Smooth muscle cell (in vitro differentiated cells): ENCODE data around the gene EPHB1. TPM values are rescaled to one million over a fixed set of nuclear protein-coding genes. Genes with fewer than 3 reads are reported as not detected.

ENCODE experiments used
- DNase-seq: peaks from one replicate; lab custom pipeline; 2025; ENCODE audit not compliant: unreplicated experiment; lab: John Stamatoyannopoulos, UW
- H2AFZ ChIP-seq: fragments of 200-600 bp; sonication (generic); 2 replicates; pipeline ENCODE4 v1.6.0; 2016; ENCODE audit warnings: antibody characterized with exemption, low read depth, mild to moderate bottlenecking
- H3F3A ChIP-seq: fragments of 200-600 bp; sonication (generic); 2 replicates; pipeline ENCODE4 v1.6.0; 2017; ENCODE audit warnings: antibody characterized with exemption, low read depth
- H3K27ac ChIP-seq: fragments of 200-600 bp; sonication (generic); 2 replicates; pipeline ENCODE4 v1.5.1; 2016; ENCODE audit warnings: low read depth, mild to moderate bottlenecking
- H3K27me3 ChIP-seq: fragments of 200-600 bp; sonication (generic); 2 replicates; pipeline ENCODE4 v1.6.1; 2016; ENCODE audit warnings: low read depth, mild to moderate bottlenecking
- H3K36me3 ChIP-seq: fragments of 200-600 bp; sonication (generic); 2 replicates; pipeline ENCODE4 v1.5.1; 2016; ENCODE audit warnings: low read depth
- H3K4me1 ChIP-seq: fragments of 200-600 bp; sonication (generic); 2 replicates; pipeline ENCODE4 v1.5.1; 2016; ENCODE audit warnings: low read depth
- H3K4me2 ChIP-seq: fragments of 200-600 bp; sonication (generic); 2 replicates; pipeline ENCODE4 v1.6.0; 2016; ENCODE audit warnings: mild to moderate bottlenecking
- H3K4me3 ChIP-seq: fragments of 200-600 bp; sonication (generic); 2 replicates; pipeline ENCODE4 v1.5.1; 2016; ENCODE audit warnings: mild to moderate bottlenecking
- H3K79me2 ChIP-seq: fragments of 200-600 bp; sonication (generic); 2 replicates; pipeline ENCODE4 v1.6.0; 2016; ENCODE audit warnings: low read depth, mild to moderate bottlenecking
- H3K9ac ChIP-seq: fragments of 200-600 bp; sonication (generic); 2 replicates; pipeline ENCODE4 v1.6.0; 2016; ENCODE audit warnings: low read depth
- H3K9me3 ChIP-seq: fragments of 200-600 bp; sonication (generic); replicated peaks from 2 replicates; pipeline ENCODE4 v1.5.1; 2016; ENCODE audit warnings: low read depth
- H4K20me1 ChIP-seq: fragments of 200-600 bp; sonication (generic); 2 replicates; pipeline ENCODE4 v1.6.0; 2016; ENCODE audit warnings: low read depth
- CTCF ChIP-seq: fragments of 200-600 bp; sonication (generic); IDR thresholded peaks from 2 replicates; pipeline ENCODE4 v1.5.1; 2017; ENCODE audit warnings: borderline replicate concordance, mild to moderate bottlenecking, antibody characterized with exemption; ENCODE audit not compliant: insufficient read depth, poor library complexity, severe bottlenecking
- WGBS: methylation state at CpG from one replicate; pipeline ENCODE4 v1.1.7; 2016; ENCODE audit warnings: low lambda C conversion rate; 5-methylcytosine and 5-hydroxymethylcytosine counted together
- polyA plus RNA-seq: library from polyadenylated mRNA; unstranded; fragments of >200 nt; fragmentation: Nextera tagmentation; extraction: Ambion mirVana; gene quantifications from 2 replicates; pipeline ENCODE4 v1.2.1, GENCODE V29; 2016
- total RNA-seq: library from RNA; depleted of rRNA; stranded (reverse); fragments of >200 nt; gene quantifications from 2 replicates; pipeline ENCODE4 v1.2.3, GENCODE V29; 2014

EPHB1 gene
- total and polyA plus RNA-seq, 2 experiments from 2014 or later: 2.5 to 2.6 TPM

GRCh38 chr3:134757549-134758069, 37.5 kb upstream of the EPHB1 start:
- Histone ChIP-seq H4K20me1 (no peaks in the 10 kb centered on the region), H3K79me2 (no peaks in the 10 kb centered on the region), H3K4me3 (no peak overlapping the region), H3K27me3 (peaks cover 14% of the 10 kb centered on the region), H3K4me1 (no peaks in the 10 kb centered on the region), H2AFZ (no peak overlapping the region), H3K4me2 (no peak overlapping the region), H3K9ac (no peak overlapping the region), H3K36me3 (no peaks in the 10 kb centered on the region), H3K9me3 (no peaks in the 10 kb centered on the region), H3K27ac (no peak overlapping the region), H3F3A (no peaks in the 10 kb centered on the region)
- no peak for TF ChIP-seq CTCF
- WGBS: 83% methylated on average over 3 of the region's 3 CpGs
- DNase-seq: no peak

GRCh38 chr3:134761213-134761612, 33.8 kb upstream of the EPHB1 start:
- no peak overlapping the region for H3K9ac ChIP-seq
- H3K4me1 ChIP-seq: no peaks in the 10 kb centered on the region
- no peak overlapping the region for H3K27ac ChIP-seq
- DNase-seq: no peak
- no peak overlapping the region for H2AFZ ChIP-seq
- H3K9me3 ChIP-seq: no peaks in the 10 kb centered on the region
- no peaks in the 10 kb centered on the region for H4K20me1 ChIP-seq
- 74% methylated on average over 8 of the region's 8 CpGs for WGBS
- no peaks in the 10 kb centered on the region for H3F3A ChIP-seq
- peaks cover 9% of the 10 kb centered on the region for H3K27me3 ChIP-seq
- no peak overlapping the region for H3K4me2 ChIP-seq
- no peak for TF ChIP-seq CTCF
- H3K79me2 ChIP-seq: no peaks in the 10 kb centered on the region
- no peaks in the 10 kb centered on the region for H3K36me3 ChIP-seq
- no peak overlapping the region for H3K4me3 ChIP-seq

GRCh38 chr3:134762016-134762415, 33.0 kb upstream of the EPHB1 start:
- Histone ChIP-seq H3K4me3 (no peak overlapping the region), H3K4me1 (no peaks in the 10 kb centered on the region), H3F3A (no peaks in the 10 kb centered on the region), H4K20me1 (no peaks in the 10 kb centered on the region), H2AFZ (no peak overlapping the region), H3K36me3 (no peaks in the 10 kb centered on the region), H3K79me2 (no peaks in the 10 kb centered on the region), H3K4me2 (no peak overlapping the region), H3K9me3 (no peaks in the 10 kb centered on the region), H3K27me3 (peaks cover 3% of the 10 kb centered on the region), H3K27ac (no peak overlapping the region), H3K9ac (no peak overlapping the region)
- WGBS: 97% methylated on average over 4 of the region's 4 CpGs
- DNase-seq: no peak
- TF ChIP-seq CTCF: no peak

GRCh38 chr3:134765468-134765867, 29.6 kb upstream of the EPHB1 start:
- Histone ChIP-seq H3K27ac (no peak overlapping the region), H4K20me1 (no peaks in the 10 kb centered on the region), H3K27me3 (no peaks in the 10 kb centered on the region), H3K4me2 (no peak overlapping the region), H3K9ac (no peak overlapping the region), H3F3A (no peaks in the 10 kb centered on the region), H3K79me2 (no peaks in the 10 kb centered on the region), H2AFZ (no peak overlapping the region), H3K4me3 (no peak overlapping the region), H3K4me1 (no peaks in the 10 kb centered on the region), H3K9me3 (no peaks in the 10 kb centered on the region), H3K36me3 (no peaks in the 10 kb centered on the region)
- WGBS: 86% methylated on average over 2 of the region's 2 CpGs
- no peak for DNase-seq
- no peak for TF ChIP-seq CTCF
